Stimulated activated CD4-positive, alpha-beta T cell treated with anti-CD3 and anti-CD28 coated beads, Interleukin-15, amount 100 ng/mL, for 24 hours (primary cell): ENCODE data around the gene GP9.

Experiments
- DNase-seq: peaks from one replicate; pipeline ENCODE4 v3.0.0-alpha.2; 2020

The GP9 gene

DNA sequence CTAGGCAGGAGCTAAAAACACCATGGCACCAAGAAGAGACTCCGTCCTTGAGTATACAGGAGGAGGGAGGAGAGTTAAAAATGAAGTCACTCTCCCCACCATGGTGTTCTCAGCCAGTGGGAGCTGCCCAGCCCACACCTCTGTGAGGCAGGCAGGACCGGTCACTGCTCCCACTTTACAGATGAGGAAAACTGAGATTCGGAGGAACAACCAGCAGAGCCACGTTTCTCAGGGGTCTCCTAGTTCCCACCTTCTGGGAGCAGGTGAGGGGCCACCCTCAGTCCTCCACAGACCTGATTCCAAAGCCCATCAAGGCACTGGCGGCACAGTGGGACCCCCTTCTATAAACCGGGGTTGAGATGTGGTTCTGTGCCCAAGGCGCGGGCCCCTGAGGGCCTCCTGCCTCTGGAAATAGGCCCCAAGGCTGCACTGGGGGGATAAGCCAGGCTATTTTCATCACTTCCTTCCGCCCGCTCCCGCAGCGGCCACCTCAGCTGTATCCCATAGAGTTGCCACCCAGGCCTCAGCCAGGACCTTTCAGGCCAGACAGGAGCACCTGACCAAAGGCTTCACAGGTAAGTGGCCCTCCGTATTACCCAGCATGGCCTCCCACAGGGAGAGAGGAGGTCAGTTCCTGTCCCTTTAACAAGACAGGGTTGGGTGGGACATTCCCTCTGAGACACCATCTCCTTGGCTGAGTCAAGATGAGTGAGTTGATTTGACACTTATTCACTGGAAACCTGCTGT is at the start of gene GP9:
GP9 (plus strand) TSS at position 504 of the 747 bp plus-strand sequence. CDS start 961 bp downstream, outside the sequence.
- no peak for DNase-seq

DNA sequence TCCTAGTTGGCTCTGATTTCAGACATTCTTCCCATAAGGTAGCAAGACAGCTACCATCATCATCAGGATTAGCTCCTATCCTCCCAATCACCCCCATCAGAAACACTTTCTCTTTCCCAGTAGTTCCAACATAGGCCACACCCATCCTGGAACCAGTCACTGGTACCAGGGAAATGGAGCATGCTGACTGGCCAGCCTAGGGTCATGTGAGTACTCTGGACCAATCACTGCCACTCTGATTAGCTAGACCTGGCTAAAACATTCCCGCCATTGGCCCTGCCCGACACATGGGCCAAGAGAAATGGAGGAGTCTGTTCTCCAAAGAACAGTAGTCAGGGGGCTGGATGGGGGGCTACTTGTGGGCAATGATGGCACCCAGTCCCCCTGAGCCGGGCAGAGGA is 47.1 kb upstream of the GP9 start:
- DNase-seq: no peak

- no peak for DNase-seq
Observed at GRCh38 chr3:129014148-129014547, 46.4 kb upstream of the GP9 start.

DNA sequence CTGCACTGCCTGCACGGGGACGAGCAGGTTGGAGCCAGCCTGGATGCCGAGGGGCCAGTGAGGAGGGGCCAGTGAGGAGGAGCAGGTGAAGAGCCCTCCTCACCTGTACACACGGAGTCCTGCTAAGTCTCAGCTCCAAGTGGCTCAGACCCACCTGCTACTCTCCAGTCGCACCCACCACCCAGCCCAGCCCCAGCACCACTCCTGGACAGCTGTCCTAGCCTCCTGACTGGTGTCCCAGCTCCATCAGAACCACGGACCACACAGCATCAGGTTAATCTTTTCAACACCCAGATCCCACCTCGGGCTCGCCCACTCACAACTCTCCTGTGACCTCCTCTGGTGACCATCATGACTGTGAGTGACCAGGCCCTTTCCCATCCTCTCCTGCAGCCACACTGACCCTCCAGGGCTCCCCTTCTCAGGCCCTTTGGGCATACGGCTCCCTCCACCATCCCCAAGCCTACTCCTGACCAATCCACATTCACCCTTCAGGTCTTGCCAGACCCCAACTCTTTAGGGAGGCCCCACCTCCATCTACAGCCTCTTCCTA is 45.7 kb upstream of the GP9 start:
- no peak for DNase-seq

DNA sequence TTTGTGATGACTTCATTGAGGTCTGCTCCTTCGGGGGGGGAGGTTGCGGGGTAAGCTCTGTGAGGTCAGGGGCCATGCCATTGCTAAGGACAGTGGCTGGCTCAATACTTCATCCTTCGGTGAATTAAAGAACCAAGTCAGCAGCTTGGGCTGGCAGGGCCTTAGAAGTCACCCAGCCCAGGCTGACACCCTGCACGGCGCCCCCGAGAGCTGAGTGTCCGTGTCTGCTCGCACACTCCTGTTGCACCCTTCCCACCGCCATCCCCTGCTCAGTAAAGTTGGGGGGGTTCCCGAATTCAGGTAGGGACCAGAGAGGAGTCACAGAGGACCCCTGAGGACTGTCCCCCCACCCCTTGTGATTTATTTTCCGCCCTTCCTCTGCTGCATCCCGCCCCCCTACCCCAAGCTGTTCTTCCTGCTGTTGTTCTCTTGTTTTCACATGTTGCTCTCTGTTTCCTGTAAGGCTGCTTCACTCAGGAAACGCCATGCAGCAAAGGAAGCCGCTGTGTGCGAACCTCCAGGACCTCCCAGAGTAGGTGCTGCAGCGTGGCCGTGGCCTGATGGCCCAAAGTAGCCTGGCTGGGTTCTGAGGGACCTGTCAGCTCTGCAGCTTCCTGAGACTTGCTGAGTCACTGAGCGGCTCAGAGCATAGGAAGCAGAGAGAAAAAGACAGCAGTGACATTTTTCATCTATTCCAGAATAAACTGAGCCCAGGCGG is 45.0 kb upstream of the GP9 start:
- DNase-seq: peak; percentile 55

DNA sequence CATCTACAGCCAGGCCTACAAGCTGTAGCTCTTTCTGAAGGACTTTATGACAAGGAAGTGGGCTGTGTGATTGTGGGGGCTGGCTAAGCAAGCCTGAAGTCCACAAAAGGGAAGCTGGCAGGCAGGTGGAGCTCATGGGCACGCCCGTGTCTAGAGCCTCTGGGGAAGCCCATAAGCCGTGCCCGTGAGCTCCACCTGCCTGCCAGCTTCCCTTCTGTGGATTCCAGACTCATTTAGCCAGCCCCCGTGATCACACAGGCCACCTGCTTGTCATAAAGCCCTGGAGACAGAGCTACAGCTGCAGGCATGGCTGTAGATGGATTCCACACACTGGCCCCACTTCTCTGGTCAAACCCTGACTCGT is 44.2 kb upstream of the GP9 start:
- peak; percentile 67 for DNase-seq

DNA sequence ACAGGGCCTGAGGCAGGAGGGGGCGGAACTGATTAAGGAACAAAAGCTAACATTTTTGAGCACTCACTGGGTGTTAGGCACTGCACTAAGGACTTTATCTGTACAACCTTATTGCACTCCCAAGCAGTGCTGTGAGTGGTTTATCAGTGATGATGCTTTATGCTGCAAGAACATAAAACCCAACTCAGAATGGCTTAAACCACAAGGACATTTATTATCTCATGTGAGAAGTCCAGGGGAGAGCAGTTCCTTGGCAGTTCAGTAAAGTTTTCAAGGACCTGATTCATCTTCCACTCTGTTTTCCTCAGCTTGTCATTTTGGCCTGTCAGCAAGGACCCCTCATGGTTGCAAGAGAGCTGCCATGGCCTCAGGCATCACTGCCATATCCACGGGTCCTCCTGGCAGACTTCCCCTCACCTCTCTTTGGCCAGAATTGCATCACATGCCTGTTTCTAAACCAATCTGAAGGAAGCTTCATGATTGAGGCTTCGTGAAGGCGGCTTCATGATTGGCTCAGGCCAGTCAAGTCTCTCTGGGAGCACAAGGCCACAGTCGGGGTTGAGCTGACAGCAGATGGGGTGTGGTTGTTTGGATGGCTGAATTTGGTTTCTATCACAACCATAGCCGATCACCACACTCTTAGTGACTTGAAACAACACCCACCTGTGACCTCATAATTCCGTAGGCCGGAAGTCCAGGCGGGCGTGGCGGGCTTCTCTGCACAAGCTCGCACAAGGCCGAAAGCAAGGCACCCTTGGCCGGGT is 43.7 kb upstream of the GP9 start:
- no peak for DNase-seq

DNA sequence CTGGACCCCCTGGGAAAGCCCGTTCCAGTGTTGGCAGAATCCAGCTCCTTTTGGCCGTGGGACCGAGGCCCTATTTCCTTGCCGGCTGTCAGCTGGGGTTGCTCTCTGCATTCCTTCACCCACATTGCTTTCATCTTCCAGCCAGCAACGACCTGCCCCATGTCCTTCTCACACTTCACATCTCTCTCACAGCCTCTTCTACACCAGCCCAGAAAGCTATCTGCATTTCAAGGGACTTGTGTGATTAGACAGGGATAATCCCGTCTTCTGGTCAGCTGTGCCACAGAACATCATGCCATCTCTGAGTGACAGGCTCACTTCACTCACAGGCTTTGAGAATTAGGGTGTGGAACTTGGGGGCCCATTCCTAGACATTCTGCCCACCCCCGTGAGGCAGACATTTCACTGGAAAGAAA is 43.1 kb upstream of the GP9 start:
- DNase-seq: no peak

DNA sequence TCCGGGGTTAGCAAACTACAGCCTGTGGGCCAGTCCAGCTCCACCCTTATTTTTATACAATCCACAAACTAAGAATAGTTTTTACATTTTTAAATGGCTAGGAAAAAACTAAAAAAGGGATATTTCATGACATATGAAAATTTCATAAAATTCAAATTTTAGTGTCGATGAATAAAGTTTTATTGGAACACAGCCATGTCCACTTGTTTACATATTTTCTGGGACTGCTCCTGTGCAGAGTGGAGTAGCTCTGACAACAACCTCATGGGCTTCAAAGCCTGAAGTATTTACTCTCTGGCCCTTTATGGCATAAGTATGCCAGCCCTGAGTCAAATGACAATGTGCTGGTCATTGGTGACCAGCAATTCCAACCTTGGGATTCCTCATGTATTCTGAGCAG is 42.3 kb upstream of the GP9 start:
- DNase-seq: no peak

DNA sequence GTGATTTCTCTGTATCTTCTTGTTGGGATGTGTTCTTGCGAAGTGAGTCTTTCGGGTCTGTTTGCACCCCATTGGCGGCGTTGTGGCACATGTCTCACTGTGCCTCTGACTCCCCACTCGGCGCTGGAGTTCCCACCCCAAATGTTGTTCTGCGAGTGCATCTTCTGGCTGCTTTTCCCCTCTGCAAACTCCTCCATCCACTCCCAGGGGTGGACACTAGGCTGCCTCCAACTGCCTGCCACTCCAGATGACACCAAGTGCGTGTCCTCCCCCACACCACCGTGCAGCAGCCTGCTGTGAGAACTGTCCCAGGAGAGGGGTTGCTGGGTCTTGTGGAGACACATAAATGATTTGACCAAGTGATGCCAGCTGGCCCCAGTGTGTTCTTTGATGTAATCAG is 41.8 kb upstream of the GP9 start:
- DNase-seq: no peak

- no peak for DNase-seq
Observed at GRCh38 chr3:129019266-129019665, 41.3 kb upstream of the GP9 start.

- no peak for DNase-seq
Observed at GRCh38 chr3:129020691-129021090, 39.9 kb upstream of the GP9 start.

- DNase-seq: no peak
Observed at GRCh38 chr3:129021140-129021551, 39.4 kb upstream of the GP9 start.

GRCh38 chr3:129022114-129023007 is 38.2 kb upstream of the GP9 start:
- no peak for DNase-seq

DNA sequence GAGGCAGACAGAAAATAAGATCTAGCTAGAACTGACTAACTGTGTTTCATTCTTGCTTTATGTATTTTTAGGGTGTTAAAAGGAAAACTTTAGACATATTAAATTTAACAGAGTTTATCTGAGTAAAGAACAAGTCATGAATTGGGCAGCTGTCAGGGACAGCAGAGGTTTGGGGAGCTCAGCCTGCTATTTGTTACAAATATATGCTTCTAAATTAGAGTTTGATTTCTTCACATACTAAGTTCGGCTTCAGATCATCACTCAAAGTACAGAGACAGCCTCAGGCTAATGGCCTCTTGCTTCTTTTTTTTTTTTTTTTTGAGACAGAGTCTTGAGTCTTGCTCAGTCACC is 37.6 kb upstream of the GP9 start:
- DNase-seq: no peak

- DNase-seq: no peak
Observed at GRCh38 chr3:129023909-129024308, 36.7 kb upstream of the GP9 start.

DNA sequence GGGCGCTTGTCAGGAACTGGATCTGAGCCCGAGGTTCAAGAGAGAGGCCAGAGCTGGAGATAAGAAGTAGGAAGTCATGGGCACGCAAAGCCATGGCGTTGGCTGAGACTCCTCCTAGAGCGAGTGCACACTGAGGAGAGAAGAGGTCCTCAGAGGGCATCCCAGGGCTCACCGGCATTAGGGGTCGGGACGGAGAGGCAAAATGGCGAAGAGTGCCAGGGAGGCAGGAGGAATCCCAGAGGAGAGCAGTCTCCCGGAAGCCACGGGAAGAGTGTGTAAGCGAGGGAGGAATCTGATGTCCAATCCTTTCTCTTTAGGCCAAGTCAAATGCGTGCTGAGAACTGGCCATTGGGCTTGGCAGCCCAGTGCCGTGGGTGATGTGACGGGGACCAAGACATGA is 35.5 kb upstream of the GP9 start:
- DNase-seq: no peak

DNA sequence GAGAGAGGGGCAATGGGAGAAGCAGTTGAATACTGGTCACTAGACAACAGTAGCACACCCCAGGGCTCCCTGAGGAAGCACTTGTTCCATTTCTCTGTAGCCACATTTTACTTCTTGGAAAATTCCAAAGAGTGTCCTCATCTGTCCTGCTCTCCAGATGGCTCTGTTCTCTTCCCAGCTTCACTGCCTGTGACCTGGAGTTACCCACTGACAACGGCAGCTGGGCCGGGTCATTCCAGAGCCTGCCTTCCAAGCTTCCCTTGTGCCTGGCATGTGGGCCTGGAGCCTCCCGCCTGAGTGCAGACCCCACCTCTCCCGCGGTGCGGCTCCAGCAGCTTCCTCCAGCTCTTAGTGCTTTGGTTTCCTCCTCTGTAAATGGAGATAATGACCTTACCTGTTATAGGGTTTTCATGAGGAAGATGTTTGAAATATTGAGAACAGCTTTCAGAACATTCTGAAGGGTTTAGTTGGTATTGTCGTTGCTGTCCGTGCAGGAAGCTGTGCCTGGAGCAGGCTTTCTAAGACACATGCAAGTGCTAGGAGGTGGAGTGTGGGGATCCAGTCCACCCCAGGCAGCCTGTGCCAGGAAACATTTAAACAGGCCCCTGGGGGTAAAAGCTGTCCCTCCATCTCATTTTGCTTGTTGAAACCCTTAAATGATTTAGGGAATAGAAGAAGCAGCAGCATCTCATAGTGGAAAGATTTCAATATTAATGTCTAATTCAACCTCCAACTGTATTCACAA is 34.7 kb upstream of the GP9 start:
- no peak for DNase-seq

DNA sequence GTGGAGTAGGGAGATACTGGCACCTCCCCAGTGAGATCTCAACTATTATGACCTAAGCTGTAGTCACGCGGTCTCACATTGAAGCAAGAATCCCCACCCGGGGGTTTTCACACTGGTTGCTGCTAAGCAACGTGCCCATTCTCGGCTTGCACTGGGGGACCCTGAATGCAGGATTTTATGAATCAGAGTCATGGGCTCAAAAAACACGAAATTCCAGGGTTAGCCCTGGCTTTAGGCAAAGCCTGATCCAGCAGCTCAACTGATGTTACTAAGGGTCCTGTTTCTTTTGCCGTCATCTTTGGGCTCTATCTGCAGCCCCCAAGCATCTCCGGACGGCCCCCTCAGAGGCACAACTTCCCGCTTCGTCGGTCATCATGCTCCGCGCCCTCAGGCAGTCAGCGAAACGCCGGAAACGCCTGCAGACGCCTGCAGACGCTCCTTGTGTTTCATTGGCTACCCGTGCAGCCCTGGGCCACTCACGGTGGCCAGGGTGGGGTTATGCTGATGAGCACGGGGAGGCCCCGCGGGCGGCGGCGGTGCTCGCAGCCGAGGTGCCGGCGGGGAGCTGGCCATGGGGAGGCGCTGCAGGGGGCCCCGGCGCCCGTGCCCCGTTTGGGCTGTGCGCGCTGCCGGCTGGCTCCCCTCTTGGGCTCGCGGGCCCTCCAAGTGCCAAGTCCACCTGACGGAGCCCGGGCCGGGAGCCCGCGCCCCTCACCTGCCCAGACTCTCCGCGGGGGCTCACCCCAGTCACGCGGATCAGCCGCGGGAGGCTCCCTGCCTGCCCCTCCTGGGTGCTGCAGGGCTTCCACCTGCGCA is 33.6 kb upstream of the GP9 start:
- DNase-seq: peak; percentile 93

GRCh38 chr3:129027544-129027880 is 33.1 kb upstream of the GP9 start:
- DNase-seq: no peak

DNA sequence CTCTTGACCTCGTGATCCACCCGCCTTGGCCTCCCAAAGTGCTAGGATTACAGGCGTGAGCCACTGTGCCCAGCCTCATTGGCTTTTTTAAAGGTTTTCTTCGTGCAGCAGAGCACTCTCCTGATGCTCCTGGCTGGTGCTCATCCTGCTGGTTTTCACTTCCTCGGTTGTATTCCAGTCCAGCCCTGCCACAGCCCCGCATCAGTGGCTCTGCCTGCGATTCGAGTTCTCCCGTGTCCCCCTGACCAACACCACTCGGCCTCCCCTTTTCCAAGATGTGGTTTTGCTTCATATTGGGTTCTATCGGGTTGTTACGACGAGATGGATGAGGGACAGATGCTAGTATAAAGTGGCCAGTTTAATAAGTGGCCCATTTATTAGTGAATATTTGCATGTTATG is 31.7 kb upstream of the GP9 start:
- DNase-seq: no peak
